Measurements from ENCODE around the gene DNAJA3. TPM values are rescaled to one million over a fixed set of nuclear protein-coding genes. Genes with fewer than 3 reads are reported as not detected.

The DNAJA3 gene
- total RNA-seq, 4 donors from 2014 or later, result 13.8 to 44.9 (median 36.4) TPM

- Histone ChIP-seq H3K4me1 (no peaks in the 10 kb centered on the region), H3K36me3 (no peaks in the 10 kb centered on the region), H3K9me3 (no peaks in the 10 kb centered on the region), H3K27me3 (no peaks in the 10 kb centered on the region), H3K27ac (no peak overlapping the region), H3K4me3 (no peak overlapping the region)
- DNase-seq, result no peak
- no peak for TF ChIP-seq POLR2A (IDR thresholded peaks at IDR 0.05)
- no peak for TF ChIP-seq CTCF (IDR thresholded peaks at IDR 0.05)
- intact Hi-C loops (cut with DNase I; ENCODE audit: low total_unique reads), result no loop called here
Measured at GRCh38 chr16:4491898-4492297, 66.2 kb downstream of the DNAJA3 start.

- Histone ChIP-seq H3K9me3 (no peaks in the 10 kb centered on the region), H3K27ac (no peak overlapping the region), H3K4me1 (no peaks in the 10 kb centered on the region), H3K27me3 (no peaks in the 10 kb centered on the region), H3K36me3 (no peaks in the 10 kb centered on the region), H3K4me3 (no peak overlapping the region)
- TF ChIP-seq CTCF (IDR thresholded peaks at IDR 0.05), result no peak
- no peak for TF ChIP-seq POLR2A (IDR thresholded peaks at IDR 0.05)
- intact Hi-C loops (cut with DNase I; ENCODE audit: low total_unique reads), result no loop called here
- DNase-seq, result no peak
Measured at GRCh38 chr16:4494746-4495490, 69.2 kb downstream of the DNAJA3 start.

GRCh38 chr16:4495766-4496165 is 70.1 kb downstream of the DNAJA3 start:
- no peaks in the 10 kb centered on the region for H3K4me1 ChIP-seq
- intact Hi-C loops (cut with DNase I; ENCODE audit: low total_unique reads), result no loop called here
- DNase-seq, result no peak
- no peak overlapping the region for H3K4me3 ChIP-seq
- no peaks in the 10 kb centered on the region for H3K9me3 ChIP-seq
- H3K27ac ChIP-seq, result no peak overlapping the region
- no peaks in the 10 kb centered on the region for H3K27me3 ChIP-seq
- TF ChIP-seq POLR2A (IDR thresholded peaks at IDR 0.05) (no peak), CTCF (IDR thresholded peaks at IDR 0.05) (no peak)
- H3K36me3 ChIP-seq, result no peaks in the 10 kb centered on the region

- Histone ChIP-seq H3K4me3 (no peak overlapping the region), H3K9me3 (no peaks in the 10 kb centered on the region), H3K27me3 (no peaks in the 10 kb centered on the region), H3K36me3 (no peaks in the 10 kb centered on the region), H3K4me1 (peaks cover 0 to 3% of the 10 kb centered on the region in 2 donors), H3K27ac (no peak overlapping the region)
- intact Hi-C loops (cut with DNase I; ENCODE audit: low total_unique reads), result no loop called here
- TF ChIP-seq CTCF (IDR thresholded peaks at IDR 0.05) (no peak), POLR2A (IDR thresholded peaks at IDR 0.05) (no peak)
- DNase-seq, result no peak
Measured at GRCh38 chr16:4496305-4496704, 70.6 kb downstream of the DNAJA3 start.

- peaks cover 0 to 6% of the 10 kb centered on the region in 2 donors for H3K4me1 ChIP-seq
- no peak for DNase-seq
- H3K27ac ChIP-seq, result no peak overlapping the region
- H3K4me3 ChIP-seq, result no peak overlapping the region
- TF ChIP-seq POLR2A (IDR thresholded peaks at IDR 0.05) (no peak), CTCF (IDR thresholded peaks at IDR 0.05) (no peak)
- H3K9me3 ChIP-seq, result no peaks in the 10 kb centered on the region
- no peaks in the 10 kb centered on the region for H3K27me3 ChIP-seq
- intact Hi-C loops (cut with DNase I; ENCODE audit: low total_unique reads), result no loop called here
- H3K36me3 ChIP-seq, result no peaks in the 10 kb centered on the region
Measured at GRCh38 chr16:4498546-4499195, 73.0 kb downstream of the DNAJA3 start.
